Measurements from ENCODE around the gene TTYH3.

GRCh38 chr7:2650451-2650850, 18.7 kb downstream of the TTYH3 start:
- TF ChIP-seq CTCF (IDR thresholded peaks at IDR 0.05 in 8 of 11, conservative IDR thresholded peaks at IDR 0.05 in 3 of 11): no peak
- no peak for TF ChIP-seq POLR2AphosphoS5 (IDR thresholded peaks at IDR 0.05)

Measured in spleen (tissue), 7 donors.